ENCODE results near the gene KCTD11.
A peak's percentile ranks its signal among the peaks of the same experiment; 100 is the strongest.
"Not testable (repeated sequence)": the region's sequence is repeated elsewhere in the genome, so short reads cannot be mapped to it uniquely, and the experiment has no call there.

The KCTD11 gene

GRCh38 chr17:7367918-7368598 is 16.1 kb downstream of the KCTD11 start:
- DNase-seq (ENCODE audit: low read depth): no peak
- no peak overlapping the region for H3K4me3 ChIP-seq (ENCODE audit: low read length)
- TF ChIP-seq CTCF (conservative IDR thresholded peaks at IDR 0.05; ENCODE audit: low read length): no peak

- DNase-seq (ENCODE audit: low read depth); H3K4me3 ChIP-seq (ENCODE audit: low read length): not testable (repeated sequence)
These were observed 16.6 kb downstream of the KCTD11 start for GRCh38 chr17:7368599-7368994.

DNA sequence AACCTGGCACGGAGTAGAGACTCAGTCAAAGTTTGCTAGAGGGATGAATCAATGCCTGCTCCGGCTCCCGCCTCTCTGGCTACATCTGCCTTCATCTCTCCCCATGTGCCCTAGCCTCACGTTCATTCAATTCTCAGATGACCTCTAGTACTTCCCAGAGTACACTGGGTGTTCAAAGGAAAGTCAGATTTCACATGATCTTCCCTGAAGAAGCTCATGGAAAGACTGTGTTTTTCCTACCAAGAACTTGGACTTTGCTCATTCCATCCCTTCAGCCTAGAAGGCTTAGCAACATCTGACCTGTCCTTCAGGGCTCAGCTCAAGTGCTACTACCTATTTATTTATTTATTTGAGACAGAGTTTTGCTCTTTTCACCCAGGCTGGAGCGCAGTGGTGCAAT is 17.9 kb downstream of the KCTD11 start:
- DNase-seq (ENCODE audit: low read depth): no peak
- TF ChIP-seq CTCF (conservative IDR thresholded peaks at IDR 0.05; ENCODE audit: low read length): no peak
- H3K4me3 ChIP-seq (ENCODE audit: low read length): no peak overlapping the region

DNA sequence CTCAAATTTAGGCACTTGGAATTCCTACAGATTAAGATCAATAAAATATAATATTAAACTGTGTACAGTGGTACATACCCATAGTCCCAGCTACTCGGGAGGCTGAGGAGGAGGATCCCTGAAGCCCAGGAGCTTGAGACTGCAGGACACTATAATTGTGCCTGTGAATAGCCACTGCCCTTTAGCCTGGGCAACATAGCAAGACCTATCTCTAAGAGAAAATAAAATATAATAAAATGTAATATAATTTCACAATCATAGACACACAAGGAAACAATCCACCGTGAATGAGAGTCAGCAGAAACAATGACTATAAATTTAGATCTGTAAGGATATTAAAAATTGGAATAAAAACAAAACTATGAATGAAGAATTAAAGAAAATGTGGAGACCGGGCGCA is 18.9 kb downstream of the KCTD11 start:
- no peak for TF ChIP-seq CTCF (conservative IDR thresholded peaks at IDR 0.05; ENCODE audit: low read length)

GRCh38 chr17:7374353-7374752 is 22.4 kb downstream of the KCTD11 start:
- no peak for TF ChIP-seq CTCF (conservative IDR thresholded peaks at IDR 0.05; ENCODE audit: low read length)
- no peak overlapping the region for H3K4me3 ChIP-seq (ENCODE audit: low read length)
- no peak for DNase-seq (ENCODE audit: low read depth)

More for the DNA sequence above, 18.9 kb downstream of the KCTD11 start:
- DNase-seq (ENCODE audit: low read depth): no peak
- no peak overlapping the region for H3K4me3 ChIP-seq (ENCODE audit: low read length)

DNA sequence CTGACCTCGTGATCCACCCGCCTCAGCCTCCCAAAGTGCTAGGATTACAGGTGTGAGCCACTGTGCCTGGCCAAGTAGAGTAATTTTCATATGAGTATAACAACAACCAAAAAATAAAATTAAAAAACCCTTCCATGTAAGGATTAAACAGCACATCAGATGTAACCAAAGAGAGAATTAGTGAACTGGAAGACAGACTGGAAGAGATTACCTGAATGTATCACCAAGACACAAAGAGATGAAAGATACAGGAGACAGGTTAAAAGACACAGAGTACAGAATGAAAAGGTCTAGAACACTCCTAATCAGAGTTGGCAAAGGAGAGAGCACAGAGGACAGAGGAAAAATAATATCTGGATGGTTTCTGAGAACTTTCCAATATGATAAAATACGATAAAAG is 27.2 kb downstream of the KCTD11 start:
- H3K4me3 ChIP-seq (ENCODE audit: low read length): no peak overlapping the region
- DNase-seq (ENCODE audit: low read depth): no peak
- TF ChIP-seq CTCF (conservative IDR thresholded peaks at IDR 0.05; ENCODE audit: low read length): no peak

GRCh38 chr17:7380321-7380720 is 28.4 kb downstream of the KCTD11 start:
- peak overlapping the region; percentile 44 for H3K4me3 ChIP-seq (ENCODE audit: low read length)
- DNase-seq (ENCODE audit: low read depth): peak; percentile 75
- TF ChIP-seq CTCF (conservative IDR thresholded peaks at IDR 0.05; ENCODE audit: low read length): peak; percentile 22
